Measurements from ENCODE around the gene LRRC59. TPM values are rescaled to one million over a fixed set of nuclear protein-coding genes. Genes with fewer than 3 reads are reported as not detected.

Gene LRRC59
- total and polyA plus RNA-seq, 2 of the 13 experiments (the other 11 are each of a cell fraction or from before 2014, with no cell fraction given): 87.3 to 222 TPM

- TF ChIP-seq NFAT5 (CRISPR knock-in tag; IDR thresholded peaks at IDR 0.05): 0 out of 2 replicates have a peak, but pooled peaks have one; percentile 41
- TF ChIP-seq POLR2AphosphoS5 (IDR thresholded peaks at IDR 0.05; ENCODE audit: low read depth, low read length): peak; percentile 47; the same call in 1 of the 2 replicates
These were observed 16.7 kb downstream of the LRRC59 start (continued) for GRCh38 chr17:50380369-50381259.

GRCh38 chr17:50379351-50380132 is 17.8 kb downstream of the LRRC59 start:
- H3K36me3 ChIP-seq (replicated peaks in 1 of 2; ENCODE audit: control insufficient read depth in 1 of 2, insufficient read depth in 2 of 2, low read length in 2 of 2): peaks cover 30 to 61% of the 10 kb centered on the region in 2 experiments
- FAIRE-seq: no peak
- intact Hi-C loops (cut with micrococcal nuclease; ENCODE audit: unreplicated experiment): no loop called here
- TF ChIP-seq POLR2A (IDR thresholded peaks at IDR 0.05; ENCODE audit: insufficient read depth in 1 of 2, low read depth in 2 of 2, low read length in 2 of 2): 0 out of 4 replicates have a peak, but pooled peaks of 1 of the 2 experiments have one; percentile 19
- peak; percentile 16; the same call in 1 of the 2 replicates for TF ChIP-seq POLR2AphosphoS2 (IDR thresholded peaks at IDR 0.05; ENCODE audit: low read depth, low read length)
- no peak for TF ChIP-seq TGIF2 (CRISPR knock-in tag; IDR thresholded peaks at IDR 0.05)
- no peak for TF ChIP-seq ZNF607 (CRISPR knock-in tag; IDR thresholded peaks at IDR 0.05; ENCODE audit: borderline replicate concordance)
- TF ChIP-seq ZBTB4 (CRISPR knock-in tag; IDR thresholded peaks at IDR 0.05; ENCODE audit: borderline replicate concordance): no peak
- TF ChIP-seq PREB (CRISPR knock-in tag; IDR thresholded peaks at IDR 0.05): no peak
- no peak for TF ChIP-seq SATB2 (CRISPR knock-in tag; IDR thresholded peaks at IDR 0.05)
- no peak for TF ChIP-seq CC2D1A (CRISPR knock-in tag; IDR thresholded peaks at IDR 0.05)
- no peaks in the 10 kb centered on the region for H3K27me3 ChIP-seq (ENCODE audit: control insufficient read depth in 1 of 2, insufficient read depth in 2 of 2, low read length in 2 of 2)
- H3K4me3 ChIP-seq (replicated peaks in 1 of 3; ENCODE audit: insufficient read depth in 1 of 3, low read depth in 2 of 3, low read length in 3 of 3): no peak overlapping the region
- no peak overlapping the region for H3K9ac ChIP-seq (ENCODE audit: insufficient read depth, low read depth, low read length)
- ChIA-PET POLR2A (interaction anchor here (0.8 to 2.5 kb wide), 4 partner anchors 10 to 18 kb away, joined by 3 to 10 read pairs (median 4); partner anchors contain the start of gene LRRC59), CTCF (ENCODE audit: low intra/inter-chr PET ratio, low total read pairs) (no interaction called here)
- in situ Hi-C loops (cut with HindIII; ENCODE audit: extremely low pct_ligation_motif_present, low pct_unique_long_range_greater_than_20kb): no loop called here
- no peak for DNase-seq (ENCODE audit: low spot score)
- no TSS peak for BruUV-seq (replicated peaks)
- no peak overlapping the region for H3K4me2 ChIP-seq (ENCODE audit: low read depth, low read length)
- H3K27ac ChIP-seq (ENCODE audit: extremely low read length, insufficient read depth, low read length): no peak overlapping the region
- no peaks in the 10 kb centered on the region for H3K9me3 ChIP-seq (ENCODE audit: low read length)
- H2AFZ ChIP-seq (ENCODE audit: low read length): no peak overlapping the region
- ATAC-seq: peak; percentile 6; the same call in 2 of the 3 replicates
- 0 out of 2 replicates have a peak, but pooled peaks cover 3% of the 10 kb centered on the region for H4K20me1 ChIP-seq (ENCODE audit: insufficient read depth, low read length)
- WGBS (ENCODE audit: low lambda C conversion rate): 96% methylated on average over 6 of the region's 6 CpGs
- H3K79me2 ChIP-seq (ENCODE audit: insufficient read depth, low read length): no peaks in the 10 kb centered on the region
- H3K4me1 ChIP-seq (ENCODE audit: insufficient read depth, low read length): no peaks in the 10 kb centered on the region

Data from HepG2 (cell line).